ENCODE measurements around the gene LRGUK. TPM values are rescaled to one million over a fixed set of nuclear protein-coding genes. Genes with fewer than 3 reads are reported as not detected.

LRGUK gene
- total RNA-seq, 1 experiment from 2014 or later, result 0.49 TPM

DNA sequence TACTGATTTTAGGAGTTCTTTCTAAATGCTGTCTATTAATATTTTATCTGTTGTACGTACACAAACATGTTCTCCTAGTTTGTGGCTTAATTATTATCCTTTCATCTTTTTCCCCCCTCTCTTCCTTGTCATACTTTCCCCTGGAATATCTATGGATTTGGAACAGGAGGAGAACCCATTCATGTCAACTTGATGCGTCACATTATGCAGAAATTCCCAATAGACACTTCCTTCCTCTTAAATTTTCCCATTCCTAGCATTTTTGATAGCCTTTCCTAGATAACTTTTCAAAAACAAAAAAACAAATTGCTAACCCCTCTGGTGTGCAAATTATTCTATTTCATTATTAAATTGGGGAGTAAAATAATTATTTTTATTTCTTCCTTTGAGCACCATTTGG lies 153.4 kb downstream of the LRGUK start:
- ChIA-PET POLR2A (no interaction called here), CTCF (no interaction called here)

More for the DNA sequence above, 153.4 kb downstream of the LRGUK start:
- H4K20me1 ChIP-seq (ENCODE audit: insufficient read depth), result no peaks in the 10 kb centered on the region
- no peaks in the 10 kb centered on the region for H3K4me1 ChIP-seq (ENCODE audit: control insufficient read depth in 1 of 2, insufficient read depth in 2 of 2, low read length in 2 of 2)
- no peak overlapping the region for H3K9ac ChIP-seq (ENCODE audit: low read length)
- no peak overlapping the region for H3K4me3 ChIP-seq (replicated peaks in 1 of 2; ENCODE audit: low read depth in 1 of 2, low read length in 2 of 2)
- intact Hi-C loops (cut with micrococcal nuclease), result no loop called here
- BruUV-seq (replicated peaks), result no TSS peak
- no peak overlapping the region for H3K4me2 ChIP-seq (ENCODE audit: low read length)
- no peaks in the 10 kb centered on the region for H3K9me2 ChIP-seq (ENCODE audit: insufficient read depth)
- no peaks in the 10 kb centered on the region for H3K79me2 ChIP-seq (ENCODE audit: insufficient read depth, low read length)
- TF ChIP-seq, protein P1, sequence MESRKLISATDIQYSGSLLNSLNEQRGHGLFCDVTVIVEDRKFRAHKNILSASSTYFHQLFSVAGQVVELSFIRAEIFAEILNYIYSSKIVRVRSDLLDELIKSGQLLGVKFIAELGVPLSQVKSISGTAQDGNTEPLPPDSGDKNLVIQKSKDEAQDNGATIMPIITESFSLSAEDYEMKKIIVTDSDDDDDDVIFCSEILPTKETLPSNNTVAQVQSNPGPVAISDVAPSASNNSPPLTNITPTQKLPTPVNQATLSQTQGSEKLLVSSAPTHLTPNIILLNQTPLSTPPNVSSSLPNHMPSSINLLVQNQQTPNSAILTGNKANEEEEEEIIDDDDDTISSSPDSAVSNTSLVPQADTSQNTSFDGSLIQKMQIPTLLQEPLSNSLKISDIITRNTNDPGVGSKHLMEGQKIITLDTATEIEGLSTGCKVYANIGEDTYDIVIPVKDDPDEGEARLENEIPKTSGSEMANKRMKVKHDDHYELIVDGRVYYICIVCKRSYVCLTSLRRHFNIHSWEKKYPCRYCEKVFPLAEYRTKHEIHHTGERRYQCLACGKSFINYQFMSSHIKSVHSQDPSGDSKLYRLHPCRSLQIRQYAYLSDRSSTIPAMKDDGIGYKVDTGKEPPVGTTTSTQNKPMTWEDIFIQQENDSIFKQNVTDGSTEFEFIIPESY (IDR thresholded peaks at IDR 0.05; ENCODE audit: extremely low read depth, insufficient replicate concordance, low read length), result no peak
- TF ChIP-seq EGR1 (IDR thresholded peaks at IDR 0.05; ENCODE audit: low read depth) (no peak), EZH2 (IDR thresholded peaks at IDR 0.05) (no peak), FOSL1 (IDR thresholded peaks at IDR 0.05; ENCODE audit: low read depth) (no peak), JUND (IDR thresholded peaks at IDR 0.05) (no peak), POLR2AphosphoS5 (IDR thresholded peaks at IDR 0.05; ENCODE audit: low read depth, low read length) (no peak), TCF7L2 (IDR thresholded peaks at IDR 0.05; ENCODE audit: borderline replicate concordance, extremely low read depth, insufficient read depth, insufficient read length) (no peak), SP1 (IDR thresholded peaks at IDR 0.05; ENCODE audit: low read depth) (no peak), EZH2phosphoT487 (IDR thresholded peaks at IDR 0.05; ENCODE audit: borderline replicate concordance) (no peak), ZNF274 (IDR thresholded peaks at IDR 0.05; ENCODE audit: low read depth, low read length) (no peak), ELF1 (IDR thresholded peaks at IDR 0.05; ENCODE audit: borderline replicate concordance, low read depth) (no peak), POLR2A (IDR thresholded peaks at IDR 0.05; ENCODE audit: borderline replicate concordance, extremely low read depth, insufficient read depth, insufficient read length) (no peak), SIN3A (IDR thresholded peaks at IDR 0.05; ENCODE audit: low read depth) (no peak), RAD21 (IDR thresholded peaks at IDR 0.05; ENCODE audit: low read depth) (no peak), CBX3 (IDR thresholded peaks at IDR 0.05; ENCODE audit: low read depth) (no peak)
- TF ChIP-seq, protein P2, sequence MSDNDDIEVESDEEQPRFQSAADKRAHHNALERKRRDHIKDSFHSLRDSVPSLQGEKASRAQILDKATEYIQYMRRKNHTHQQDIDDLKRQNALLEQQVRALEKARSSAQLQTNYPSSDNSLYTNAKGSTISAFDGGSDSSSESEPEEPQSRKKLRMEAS (IDR thresholded peaks at IDR 0.05), result no peak
- TF ChIP-seq, protein P3, sequence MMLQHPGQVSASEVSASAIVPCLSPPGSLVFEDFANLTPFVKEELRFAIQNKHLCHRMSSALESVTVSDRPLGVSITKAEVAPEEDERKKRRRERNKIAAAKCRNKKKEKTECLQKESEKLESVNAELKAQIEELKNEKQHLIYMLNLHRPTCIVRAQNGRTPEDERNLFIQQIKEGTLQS (IDR thresholded peaks at IDR 0.05), result no peak
- H3K27me3 ChIP-seq (ENCODE audit: insufficient read depth, low read length), result no peaks in the 10 kb centered on the region
- no peak overlapping the region for H3K27ac ChIP-seq (ENCODE audit: low read depth, low read length)
- no peaks in the 10 kb centered on the region for H3K36me3 ChIP-seq (ENCODE audit: control insufficient read depth in 1 of 2, insufficient read depth in 2 of 2, low read length in 2 of 2)
- H3K9me3 ChIP-seq (ENCODE audit: control insufficient read depth in 1 of 2, insufficient read depth in 1 of 2, low read depth in 1 of 2, low read length in 2 of 2), result no peaks in the 10 kb centered on the region
- no peak for ATAC-seq
- H2AFZ ChIP-seq (ENCODE audit: low read depth, low read length, poor library complexity, severe bottlenecking), result no peak overlapping the region
- DNase-seq (ENCODE audit: low read depth, low spot score), result no peak
- RAD21 ChIA-PET (ENCODE audit: low non-redundant PET in 1 of 2, low total read pairs in 2 of 2, uncharacterized antibody in 2 of 2, unreplicated experiment in 2 of 2), result no interaction called here

All from HCT116 (cell line).